GM12864 (cell line): ENCODE data around the gene MKS1.
A peak's percentile ranks its signal among the peaks of the same experiment; 100 is the strongest.

Source experiments
- DNase-seq: peaks from one replicate; pipeline ENCODE4 v3.0.0-alpha.2; 2011; ENCODE audit warnings: low read depth
- H3K4me3 ChIP-seq: 2 replicates; pipeline ENCODE4 v1.5.1; 2011; ENCODE audit warnings: mild to moderate bottlenecking, low read depth, low read length, control low read depth
- CTCF ChIP-seq: IDR thresholded peaks from 2 replicates; pipeline ENCODE4 v1.5.1; 2011; ENCODE audit warnings: low read depth, mild to moderate bottlenecking, moderate library complexity, low read length, control low read depth, inconsistent platforms; ENCODE audit errors: missing control alignments

Gene MKS1

GRCh38 chr17:58219007-58219788 is at the start of gene MKS1:
Gene MKS1, minus strand, starts transcription at chr17:58219255. Its CDS starts 25 bp downstream, at chr17:58219230.
- H3K4me3 ChIP-seq, result peak within 1 kb of the TSS; percentile 63
- peak; percentile 79 for DNase-seq
- TF ChIP-seq CTCF, result peak; percentile 80

GRCh38 chr17:58268326-58268725 is 49.3 kb upstream of the MKS1 start:
- no peak for TF ChIP-seq CTCF
- no peak overlapping the region for H3K4me3 ChIP-seq
- no peak for DNase-seq

- H3K4me3 ChIP-seq, result no peak overlapping the region
- TF ChIP-seq CTCF, result no peak
- no peak for DNase-seq
These were observed 48.6 kb upstream of the MKS1 start for GRCh38 chr17:58267347-58268324.

GRCh38 chr17:58265902-58266875 is 47.1 kb upstream of the MKS1 start:
- DNase-seq, result no peak
- H3K4me3 ChIP-seq, result no peak overlapping the region
- TF ChIP-seq CTCF, result no peak

- TF ChIP-seq CTCF, result no peak
- no peak overlapping the region for H3K4me3 ChIP-seq
- DNase-seq, result no peak
These were observed 46.2 kb upstream of the MKS1 start for GRCh38 chr17:58265271-58265670.

GRCh38 chr17:58264407-58265103 is 45.5 kb upstream of the MKS1 start:
- H3K4me3 ChIP-seq, result no peak overlapping the region
- no peak for DNase-seq
- TF ChIP-seq CTCF, result no peak
